Amniotic stem cell (primary cell): Measurements from ENCODE around the gene SREBF1.

Source experiments
- DNase-seq: peaks from one replicate; lab custom pipeline; 2025; lab: John Stamatoyannopoulos, UW

SREBF1 gene

GRCh38 chr17:17836818-17837379, at the start of gene SREBF1:
TSS of gene SREBF1 (minus strand) at chr17:17836986. CDS start at chr17:17836817, 169 bp downstream.
- no peak for DNase-seq

- no peak for DNase-seq
Observed at GRCh38 chr17:17886226-17886625, 49.4 kb upstream of the SREBF1 start.

- DNase-seq = no peak
Observed at GRCh38 chr17:17884391-17885357, 47.9 kb upstream of the SREBF1 start.

- no peak for DNase-seq
Observed at GRCh38 chr17:17883801-17884200, 47.0 kb upstream of the SREBF1 start.

GRCh38 chr17:17882082-17882581, 45.3 kb upstream of the SREBF1 start:
- DNase-seq = no peak

GRCh38 chr17:17880577-17881196, 43.9 kb upstream of the SREBF1 start:
- no peak for DNase-seq

GRCh38 chr17:17877529-17878358, 41.0 kb upstream of the SREBF1 start:
- DNase-seq = peak; percentile 84

- DNase-seq = no peak
Observed at GRCh38 chr17:17876959-17877528, 40.3 kb upstream of the SREBF1 start.

GRCh38 chr17:17874478-17874877, 37.7 kb upstream of the SREBF1 start:
- no peak for DNase-seq

- no peak for DNase-seq
Observed at GRCh38 chr17:17873450-17873991, 36.7 kb upstream of the SREBF1 start.

- DNase-seq = no peak
Observed at GRCh38 chr17:17872547-17873345, 36.0 kb upstream of the SREBF1 start.

GRCh38 chr17:17871913-17872312, 35.1 kb upstream of the SREBF1 start:
- DNase-seq = no peak

GRCh38 chr17:17870247-17870646, 33.5 kb upstream of the SREBF1 start:
- no peak for DNase-seq

- DNase-seq = no peak
Observed at GRCh38 chr17:17868641-17869522, 32.1 kb upstream of the SREBF1 start.

GRCh38 chr17:17866897-17867296, 30.1 kb upstream of the SREBF1 start:
- no peak for DNase-seq

- no peak for DNase-seq
Observed at GRCh38 chr17:17866425-17866824, 29.6 kb upstream of the SREBF1 start.

- no peak for DNase-seq
Observed at GRCh38 chr17:17865035-17865434, 28.2 kb upstream of the SREBF1 start.

GRCh38 chr17:17860766-17861107, 24.0 kb upstream of the SREBF1 start:
- no peak for DNase-seq
